Hepatic stellate cell (primary cell): ENCODE measurements around the gene BNC2.

Experiments
- DNase-seq: peaks from one replicate; pipeline ENCODE4 v3.0.0; 2011; ENCODE audit warnings: low spot score

The BNC2 gene

DNA sequence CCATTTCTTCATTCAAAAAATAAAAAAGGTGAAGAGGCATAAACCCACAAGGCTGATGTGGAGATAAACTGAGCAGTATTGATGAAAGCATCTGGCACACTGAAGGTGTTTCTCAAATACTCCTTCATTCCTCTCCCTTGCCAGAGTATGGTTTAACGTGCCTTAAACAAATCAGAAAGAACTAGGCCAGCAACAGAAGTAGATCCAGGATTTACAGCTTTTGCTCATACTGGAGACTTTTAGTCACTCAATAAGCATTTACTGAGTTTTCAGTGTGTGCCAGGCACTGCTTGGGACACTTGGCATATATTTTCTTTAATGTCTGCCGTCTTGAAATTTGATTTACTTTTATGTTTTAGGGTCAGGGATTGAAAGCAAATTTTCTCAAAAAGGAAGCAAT lies 53.0 kb downstream of the BNC2 start:
- no peak for DNase-seq

DNA sequence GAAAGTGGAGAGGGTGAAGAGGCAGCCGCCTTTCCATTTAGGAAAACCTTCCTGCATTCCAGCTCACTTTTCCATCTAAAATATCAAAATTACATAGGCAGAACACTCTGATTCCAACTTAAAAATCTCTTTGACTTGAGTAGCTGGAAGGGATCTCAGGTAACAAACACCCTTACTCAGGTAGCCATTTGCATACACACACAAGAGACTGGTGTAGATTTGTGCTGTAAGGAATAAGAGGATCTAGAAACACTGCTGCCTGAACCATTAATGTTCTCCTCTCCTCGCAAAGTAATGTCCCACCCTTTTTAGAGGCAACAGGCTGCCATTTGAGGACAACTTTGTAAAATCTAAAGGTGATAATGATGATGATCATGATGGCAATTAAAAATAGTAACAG lies 53.5 kb downstream of the BNC2 start:
- DNase-seq = no peak

GRCh38 chr9:16816011-16816410 lies 54.5 kb downstream of the BNC2 start:
- no peak for DNase-seq

DNA sequence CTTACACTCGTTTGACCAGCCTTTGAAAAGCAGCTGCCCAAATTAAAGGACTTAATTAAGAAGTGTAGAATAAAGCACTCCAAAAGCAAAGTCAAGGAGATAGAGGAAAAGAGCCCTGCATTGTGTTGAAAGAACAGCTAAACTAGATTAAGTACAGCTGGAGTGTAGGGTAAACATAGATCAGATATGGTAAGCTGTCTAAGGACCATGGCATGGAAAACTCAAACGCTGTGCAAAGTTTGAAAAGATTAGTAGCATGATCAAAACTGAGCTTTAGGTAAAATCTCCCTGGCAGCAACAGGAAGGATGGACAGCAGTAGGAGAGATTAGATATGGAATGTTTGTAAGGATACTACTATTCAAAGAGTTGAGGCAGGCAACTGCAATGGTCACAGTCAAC lies 55.4 kb downstream of the BNC2 start:
- DNase-seq = no peak

GRCh38 chr9:16813838-16814237 lies 56.6 kb downstream of the BNC2 start:
- no peak for DNase-seq

GRCh38 chr9:16811987-16812685 lies 58.3 kb downstream of the BNC2 start:
- no peak for DNase-seq

DNA sequence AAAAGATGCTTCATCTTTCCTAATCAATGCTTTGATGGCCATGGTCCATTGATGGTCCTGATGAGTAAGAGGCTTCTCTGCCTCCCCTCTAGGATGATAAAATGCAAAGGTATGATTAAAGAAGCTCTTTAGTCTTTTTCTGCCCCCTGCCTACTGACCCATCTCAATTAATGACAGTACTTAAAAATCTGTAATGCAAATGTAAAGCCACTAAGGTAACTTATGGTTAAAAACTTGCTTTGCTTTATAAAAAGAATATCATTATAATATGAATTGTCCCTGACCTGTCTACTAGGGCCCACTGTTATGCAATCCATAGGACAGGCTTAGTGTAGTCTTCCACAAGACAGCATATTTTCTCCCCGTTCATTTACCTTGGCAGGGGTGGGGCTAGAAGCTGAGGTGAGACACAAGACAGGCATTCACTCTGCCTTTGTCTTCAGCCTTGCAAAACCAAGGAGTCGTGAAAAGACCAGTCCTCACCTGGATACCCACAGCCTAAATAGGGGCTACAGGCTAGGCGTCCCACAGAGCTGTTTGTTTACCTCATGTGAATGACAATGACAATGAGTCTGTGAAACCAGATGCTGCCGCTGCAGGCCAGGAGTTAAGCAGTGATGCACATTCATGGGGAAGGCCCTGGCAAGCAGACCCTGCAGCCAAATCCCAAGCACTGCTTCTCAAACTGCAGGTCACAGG lies 60.4 kb downstream of the BNC2 start:
- no peak for DNase-seq

- DNase-seq = no peak
Measured at GRCh38 chr9:16806674-16807073, 63.8 kb downstream of the BNC2 start.

- DNase-seq = no peak
Measured at GRCh38 chr9:16803648-16804047, 66.8 kb downstream of the BNC2 start.

GRCh38 chr9:16801871-16802466 lies 68.5 kb downstream of the BNC2 start:
- no peak for DNase-seq

DNA sequence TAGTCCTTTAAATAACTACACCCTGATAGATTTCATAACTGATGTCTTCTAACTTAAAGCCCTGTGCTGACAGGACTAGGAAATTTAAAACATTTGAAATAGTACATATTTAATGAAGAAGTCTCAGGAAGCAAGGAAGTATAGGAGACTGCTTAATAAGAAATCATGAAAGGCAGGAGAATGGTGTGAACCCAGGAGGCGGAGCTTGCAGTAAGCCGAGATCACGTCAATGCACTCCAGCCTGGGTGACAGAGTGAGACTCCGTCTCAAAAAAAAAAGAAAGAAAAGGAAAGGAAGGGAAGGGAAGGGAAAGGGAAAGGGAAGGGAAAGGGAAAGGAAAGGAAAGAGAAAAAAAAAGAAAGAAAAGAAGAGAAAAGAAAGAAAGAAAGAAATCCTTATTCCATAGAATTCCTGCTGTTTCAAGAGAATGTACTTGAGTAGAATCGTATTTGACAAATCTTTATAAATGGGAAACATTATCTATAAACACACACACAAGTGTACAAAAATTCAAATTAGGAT lies 74.1 kb downstream of the BNC2 start:
- DNase-seq = no peak

- DNase-seq = peak; percentile 67
Measured at GRCh38 chr9:16794871-16795639, 75.4 kb downstream of the BNC2 start.

- DNase-seq = no peak
Measured at GRCh38 chr9:16794103-16794502, 76.4 kb downstream of the BNC2 start.

GRCh38 chr9:16787724-16788123 lies 82.7 kb downstream of the BNC2 start:
- DNase-seq = peak; percentile 25

DNA sequence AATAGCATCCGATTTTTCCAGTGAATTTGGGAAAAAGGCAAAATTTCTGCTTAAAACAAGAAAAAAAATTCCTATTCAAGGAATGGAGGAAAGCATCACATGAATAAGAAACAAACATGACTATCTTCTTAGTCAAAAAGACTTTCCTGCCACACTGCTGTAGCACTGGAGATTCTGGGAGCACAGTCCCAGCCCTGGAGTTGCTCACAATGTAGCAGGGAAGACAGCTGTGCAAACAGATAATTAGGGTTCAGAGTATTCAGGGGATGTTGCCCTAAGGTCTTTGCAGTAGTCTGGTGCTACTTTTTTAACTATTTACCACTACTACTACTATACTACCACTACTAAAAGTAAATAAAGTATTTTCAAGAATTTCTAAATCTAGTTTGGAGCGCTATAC lies 86.5 kb downstream of the BNC2 start:
- no peak for DNase-seq

GRCh38 chr9:16782490-16782889 lies 88.0 kb downstream of the BNC2 start:
- no peak for DNase-seq

- DNase-seq = no peak
Measured at GRCh38 chr9:16775330-16775729, 95.1 kb downstream of the BNC2 start.

- no peak for DNase-seq
Measured at GRCh38 chr9:16773617-16774016, 96.9 kb downstream of the BNC2 start.

GRCh38 chr9:16773116-16773515 lies 97.4 kb downstream of the BNC2 start:
- no peak for DNase-seq

GRCh38 chr9:16771356-16771755 lies 99.1 kb downstream of the BNC2 start:
- DNase-seq = no peak

GRCh38 chr9:16769291-16769690 lies 101.2 kb downstream of the BNC2 start:
- DNase-seq = no peak

GRCh38 chr9:16768816-16769215 lies 101.7 kb downstream of the BNC2 start:
- no peak for DNase-seq

DNA sequence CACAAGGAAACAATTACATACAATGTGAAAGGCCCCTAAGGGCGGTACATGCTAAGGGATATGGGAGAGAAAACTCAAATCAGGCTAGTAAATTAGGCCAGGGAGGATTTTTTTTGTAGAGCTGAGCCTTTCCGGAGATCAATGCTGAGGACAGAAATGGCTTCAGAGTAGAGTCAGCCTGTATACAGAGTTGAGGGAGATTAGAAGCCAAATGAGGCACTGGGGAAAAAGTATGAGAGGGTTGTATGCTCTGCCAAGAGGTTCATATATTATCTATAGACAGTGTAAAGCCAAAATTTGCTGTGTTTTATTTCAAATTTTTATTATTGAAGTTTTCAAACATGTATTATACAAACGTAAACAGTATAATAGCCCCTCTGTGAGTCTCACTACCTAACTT lies 103.1 kb downstream of the BNC2 start:
- DNase-seq = no peak
